Activated effector memory CD4-positive, alpha-beta T cell treated with anti-CD3 and anti-CD28 coated beads, Interleukin-2, amount 50 U/mL, for 16 hours (primary cell): ENCODE results near the gene HERPUD2.
"Not testable (repeated sequence)": the region's sequence is repeated elsewhere in the genome, so short reads cannot be mapped to it uniquely, and the experiment has no call there.

Experiments
- DNase-seq: peaks from one replicate; pipeline ENCODE4 v3.0.0-alpha.2; 2020

The HERPUD2 gene

DNA sequence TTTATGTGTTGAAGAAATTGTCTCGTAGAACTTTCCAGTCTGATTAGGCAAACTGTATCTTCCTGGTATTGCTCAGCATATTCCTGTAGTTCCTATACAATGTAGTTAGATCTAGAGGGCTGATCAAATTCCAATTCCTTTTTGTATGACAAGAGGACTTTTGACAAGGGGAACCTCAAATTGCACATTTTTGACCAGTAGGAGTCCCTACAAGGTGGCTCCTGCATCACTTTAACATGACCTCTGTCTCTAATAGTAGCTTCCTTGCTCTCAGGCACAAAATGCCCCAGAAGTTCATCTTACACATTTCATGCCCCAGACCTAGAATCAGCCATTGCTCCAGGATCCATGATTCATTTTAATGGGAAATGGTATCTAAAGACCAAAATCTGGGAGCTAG is 18.7 kb downstream of the HERPUD2 start:
- DNase-seq, result no peak

DNA sequence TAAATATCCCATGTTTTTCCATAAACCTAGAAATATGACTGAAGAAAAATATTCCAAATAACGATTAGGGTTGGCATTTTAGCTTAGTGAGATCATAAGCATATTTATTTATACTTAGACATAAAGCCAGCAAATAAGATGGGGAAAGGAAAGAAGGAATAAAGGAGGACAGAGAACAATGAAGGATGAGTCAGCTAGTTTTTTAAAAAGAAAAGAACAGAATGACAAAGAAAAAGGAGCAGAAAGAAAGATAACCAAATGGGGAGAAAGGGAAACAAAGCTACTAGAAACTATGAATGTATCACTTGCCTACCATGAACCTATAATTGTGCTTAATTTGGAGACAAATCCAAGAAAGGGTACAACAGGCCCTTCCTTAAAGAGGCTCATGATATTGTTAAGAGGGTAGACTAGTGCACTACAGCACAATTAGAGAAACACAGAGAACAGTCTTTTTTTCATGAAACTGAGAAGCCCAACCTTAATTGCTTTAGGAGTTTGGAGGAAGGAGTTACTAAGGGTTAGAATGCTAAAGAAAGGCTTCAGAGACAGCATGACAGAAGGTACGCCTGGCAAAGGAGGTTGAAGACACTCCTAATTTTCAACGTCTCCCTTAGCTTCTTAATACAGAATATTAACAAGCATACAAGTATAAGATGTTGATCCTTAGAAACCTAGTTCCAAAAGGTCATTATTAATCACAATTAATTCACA is 23.9 kb downstream of the HERPUD2 start:
- DNase-seq, result no peak

- DNase-seq, result not testable (repeated sequence)
These were observed 34.5 kb downstream of the HERPUD2 start for GRCh38 chr7:35660411-35660810.

GRCh38 chr7:35658606-35659201 is 36.2 kb downstream of the HERPUD2 start:
- DNase-seq, result no peak

GRCh38 chr7:35657125-35657524 is 37.8 kb downstream of the HERPUD2 start:
- no peak for DNase-seq

GRCh38 chr7:35654558-35654957 is 40.4 kb downstream of the HERPUD2 start:
- not testable (repeated sequence) for DNase-seq

DNA sequence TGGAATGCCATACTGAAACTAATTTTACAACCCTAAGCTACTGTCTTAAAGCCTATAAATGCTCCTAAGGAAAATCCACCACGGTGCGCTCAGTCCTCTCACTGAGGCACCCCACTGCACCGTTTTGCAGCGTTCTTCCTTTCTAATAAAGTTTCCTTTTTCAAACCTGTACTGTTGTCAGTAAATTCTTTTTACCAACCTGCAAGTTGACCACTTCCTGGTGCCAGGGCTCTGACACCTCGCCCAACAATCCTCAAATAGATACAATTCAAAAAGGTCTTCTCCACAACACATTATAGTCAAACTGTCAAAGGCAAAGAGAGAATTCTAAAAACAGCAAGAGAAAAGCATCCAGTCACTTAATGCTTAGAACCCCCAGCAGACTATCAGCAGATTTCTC is 42.8 kb downstream of the HERPUD2 start:
- DNase-seq, result no peak

DNA sequence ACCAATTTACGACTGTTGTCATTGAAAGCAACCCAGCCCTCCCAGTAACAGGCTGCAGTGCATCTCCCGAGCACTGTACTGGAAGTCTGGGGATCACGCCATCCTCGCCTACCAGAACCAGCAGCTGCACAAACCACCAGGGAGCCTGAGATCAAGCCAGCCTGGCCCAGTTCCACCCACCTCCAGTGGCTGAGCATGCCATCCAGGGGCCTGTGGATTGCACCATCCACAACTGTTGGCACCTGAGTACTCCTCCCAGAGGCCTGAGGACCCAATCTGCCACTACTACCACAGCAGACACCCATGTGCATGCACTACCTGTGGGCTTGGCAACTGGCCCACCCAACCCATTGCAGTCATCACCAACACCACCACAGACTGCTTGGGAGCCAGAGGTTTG is 44.2 kb downstream of the HERPUD2 start:
- DNase-seq, result no peak

- no peak for DNase-seq
These were observed 45.2 kb downstream of the HERPUD2 start for GRCh38 chr7:35649711-35650110.

GRCh38 chr7:35648367-35648766 is 46.6 kb downstream of the HERPUD2 start:
- no peak for DNase-seq

DNA sequence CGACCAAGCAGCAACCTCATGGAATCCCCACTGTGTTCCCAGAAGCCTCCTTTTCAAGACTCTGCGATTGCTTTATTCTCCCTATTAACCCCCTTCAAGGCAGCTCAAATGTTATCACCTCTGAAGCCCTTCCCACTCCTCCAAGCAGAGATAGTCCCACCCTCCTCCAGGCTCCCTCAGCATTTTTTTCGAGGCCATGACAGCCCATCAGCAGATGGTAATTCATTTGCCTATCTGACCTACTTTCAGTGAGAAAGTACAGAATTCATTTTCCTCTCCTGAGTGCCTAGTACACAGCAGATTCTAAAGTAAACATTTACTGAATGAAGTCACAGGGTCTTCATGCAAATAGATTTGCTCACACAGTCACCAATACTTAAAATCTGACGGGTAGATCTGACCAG is 47.8 kb downstream of the HERPUD2 start:
- DNase-seq, result no peak

GRCh38 chr7:35646289-35647023 is 48.5 kb downstream of the HERPUD2 start:
- no peak for DNase-seq

DNA sequence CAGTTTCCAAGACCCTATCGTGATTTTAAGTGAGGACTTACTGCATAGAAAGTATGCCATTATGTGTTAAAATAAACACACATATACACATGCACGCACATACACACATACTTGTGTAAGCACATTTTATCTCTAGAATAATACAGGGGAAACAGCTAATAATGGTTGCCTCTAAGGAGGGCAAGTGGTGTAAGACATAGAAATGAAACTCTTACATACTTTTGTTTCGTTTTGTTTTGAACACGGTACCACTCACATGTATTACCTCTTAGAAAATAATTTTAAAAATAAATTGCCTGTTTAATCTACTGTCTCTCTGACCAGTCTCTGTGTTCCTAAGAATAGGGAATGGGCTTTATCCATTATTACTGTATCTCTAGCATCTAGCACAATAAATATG is 49.2 kb downstream of the HERPUD2 start:
- no peak for DNase-seq

DNA sequence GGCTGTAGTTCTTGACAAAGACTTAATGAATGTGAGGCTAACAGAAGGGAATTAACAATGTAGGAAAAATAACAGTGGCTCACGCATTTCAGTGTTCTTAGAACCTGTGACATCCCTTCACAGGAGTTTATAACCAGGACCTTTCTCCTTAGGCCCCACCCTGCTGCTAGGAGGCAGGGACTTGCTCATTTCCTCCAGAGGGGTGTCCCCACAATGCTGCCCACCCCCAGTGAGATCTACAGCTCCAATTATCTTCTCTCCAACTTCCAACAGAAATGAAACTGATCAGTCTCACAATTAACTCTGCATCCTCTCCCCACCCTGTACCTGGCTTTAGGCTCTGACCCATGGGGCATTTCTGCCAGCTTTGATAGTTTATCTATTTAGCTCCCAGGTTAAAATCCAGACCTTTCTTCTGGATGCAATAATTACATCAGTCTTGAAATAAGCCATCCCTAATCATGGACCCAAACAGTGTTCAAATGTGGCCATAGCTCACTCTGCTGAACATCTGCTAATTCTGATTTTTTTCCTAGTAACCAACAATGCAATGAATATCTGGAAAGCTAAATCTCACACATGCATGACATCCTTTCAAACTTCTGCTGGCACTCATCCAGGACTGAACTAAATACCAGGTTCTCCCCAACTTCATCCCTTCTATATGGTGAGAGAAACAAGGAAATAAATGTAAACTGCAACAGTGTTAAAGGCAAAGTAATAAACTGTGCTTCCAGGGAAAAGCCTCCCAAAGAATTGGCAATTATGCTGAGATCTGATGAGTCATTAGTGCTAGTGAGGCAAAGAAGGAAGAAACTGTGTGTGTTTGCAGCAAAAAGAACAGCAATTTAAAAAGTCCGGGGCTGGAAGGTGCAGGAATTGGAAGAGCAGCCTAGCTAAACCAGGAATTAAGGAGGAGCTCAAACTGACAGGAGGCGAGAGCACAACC is 64.6 kb downstream of the HERPUD2 start:
- DNase-seq, result no peak

DNA sequence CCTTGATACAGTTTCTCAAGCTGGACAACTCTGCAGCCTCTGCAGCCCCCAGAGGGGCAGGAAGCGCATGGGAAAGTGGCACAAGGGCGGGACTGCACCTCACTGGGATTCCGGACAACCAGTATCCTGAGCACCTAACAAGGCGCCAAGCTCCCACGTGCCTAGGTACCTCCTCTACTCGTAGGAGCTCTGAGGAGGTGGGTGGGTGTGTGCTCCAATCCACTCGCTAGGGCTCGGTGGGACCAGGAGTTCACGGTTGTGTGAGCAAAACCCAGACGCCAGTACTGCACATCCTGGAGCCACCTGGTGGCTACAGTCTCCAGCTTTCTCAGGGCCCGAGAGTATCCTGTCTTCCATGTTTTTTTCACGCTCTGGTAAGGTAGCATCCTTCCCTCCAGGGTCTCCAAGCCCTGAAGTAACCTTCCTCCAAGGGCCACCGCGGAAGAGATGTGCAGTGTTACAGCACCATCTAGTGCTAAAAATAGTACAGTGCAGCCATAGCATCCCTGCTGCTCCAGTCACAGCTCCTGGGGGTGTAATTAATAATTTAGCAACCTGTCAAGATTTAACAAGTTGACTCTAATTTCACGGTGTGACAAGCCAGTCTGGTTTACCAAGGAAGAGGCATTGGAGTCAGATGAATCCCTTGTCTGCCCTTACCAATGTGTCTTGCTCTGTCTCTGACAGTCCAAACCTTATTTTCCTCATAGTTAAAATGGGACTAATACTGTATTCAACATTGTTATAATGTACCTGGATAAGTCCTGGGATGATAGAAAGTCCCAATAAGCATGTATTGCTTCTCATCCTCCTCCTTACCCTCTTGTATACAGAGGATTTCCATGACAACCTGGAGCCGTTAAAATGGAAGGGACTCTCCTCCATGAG is 70.4 kb downstream of the HERPUD2 start:
- DNase-seq, result peak; percentile 68

- DNase-seq, result no peak
These were observed 71.6 kb downstream of the HERPUD2 start for GRCh38 chr7:35623381-35623780.

- DNase-seq, result no peak
These were observed 75.1 kb downstream of the HERPUD2 start for GRCh38 chr7:35619863-35620262.

DNA sequence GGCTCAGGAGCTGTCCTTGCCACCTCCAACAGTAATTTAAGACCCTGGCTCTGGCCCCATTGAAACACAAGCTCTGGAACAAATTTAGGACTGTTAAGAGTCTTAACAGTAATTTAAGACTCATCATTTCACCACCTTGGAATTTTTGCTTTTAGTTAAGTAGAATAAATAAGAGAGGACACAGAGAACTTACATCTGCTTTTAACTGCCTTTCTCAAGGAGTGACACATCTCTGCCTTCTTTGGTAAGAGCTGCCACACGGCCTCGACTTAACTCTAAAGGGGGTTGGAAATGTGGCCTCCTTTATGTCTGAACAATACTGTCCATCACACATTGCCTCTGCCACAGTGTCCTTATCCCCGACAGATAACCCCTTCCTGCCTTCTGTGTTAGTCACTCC is 77.9 kb downstream of the HERPUD2 start:
- no peak for DNase-seq

- no peak for DNase-seq
These were observed 81.8 kb downstream of the HERPUD2 start for GRCh38 chr7:35613150-35613549.

GRCh38 chr7:35605760-35606159 is 89.2 kb downstream of the HERPUD2 start:
- DNase-seq, result no peak

GRCh38 chr7:35604595-35604994 is 90.3 kb downstream of the HERPUD2 start:
- DNase-seq, result no peak

- DNase-seq, result no peak
These were observed 95.3 kb downstream of the HERPUD2 start for GRCh38 chr7:35599645-35600044.
